Measurements from ENCODE around the gene DCXR. TPM values are rescaled to one million over a fixed set of nuclear protein-coding genes. Genes with fewer than 3 reads are reported as not detected.

The DCXR gene
- total RNA-seq, 2 donors from 2014 or later = 55.6 to 77.5 TPM

DNA sequence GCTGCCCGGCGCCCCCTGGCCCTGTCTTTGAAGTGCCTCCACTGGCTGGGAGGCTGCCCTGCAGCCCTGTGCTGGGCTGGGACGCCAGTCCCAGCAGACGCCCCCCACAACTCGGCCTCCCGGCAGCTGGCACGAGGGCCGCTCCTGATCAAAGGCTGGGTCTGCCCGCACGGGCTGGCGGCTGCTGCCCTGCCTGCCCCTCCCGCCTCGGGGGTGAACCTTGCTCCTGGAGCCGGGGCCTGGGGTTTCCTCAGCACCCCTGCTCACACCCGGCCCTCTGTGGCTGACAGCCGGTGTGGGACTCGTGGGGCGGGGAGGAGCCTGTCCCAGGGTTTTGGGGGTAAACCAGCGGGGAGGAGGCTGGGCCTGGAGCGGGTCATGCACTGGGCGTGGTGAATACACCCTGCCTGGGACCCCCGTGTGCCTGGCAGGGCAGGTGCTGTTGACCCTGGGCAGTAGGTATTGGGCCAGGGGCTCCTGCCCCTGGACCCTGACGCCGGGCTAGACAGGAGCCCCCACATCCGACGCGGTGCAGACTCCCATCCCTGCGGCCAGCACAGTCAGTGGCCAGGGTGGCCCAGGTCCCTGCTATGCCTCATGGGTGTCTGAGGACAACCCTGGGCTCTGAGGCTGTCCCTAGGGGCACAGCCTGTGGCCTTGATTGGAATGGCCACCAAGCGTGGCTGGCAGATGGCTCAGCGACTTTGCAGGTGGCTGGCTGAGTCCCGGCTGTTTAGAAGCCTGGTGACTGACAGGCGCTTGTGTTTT, 36.5 kb downstream of the DCXR start:
- H3K4me1 Mint-ChIP-seq = peaks cover 3% of the 10 kb centered on the region
- H3K27ac Mint-ChIP-seq = no peak overlapping the region
- H3K27me3 Mint-ChIP-seq = no peaks in the 10 kb centered on the region
- no peaks in the 10 kb centered on the region for H3K36me3 Mint-ChIP-seq (ENCODE audit: low read depth)
- no peaks in the 10 kb centered on the region for H3K9me3 ChIP-seq (ENCODE audit: control insufficient read depth, low read length, poor library complexity, severe bottlenecking)
- ATAC-seq = no peak
- no peak for DNase-seq
- no peak overlapping the region for H3K4me3 Mint-ChIP-seq

DNA sequence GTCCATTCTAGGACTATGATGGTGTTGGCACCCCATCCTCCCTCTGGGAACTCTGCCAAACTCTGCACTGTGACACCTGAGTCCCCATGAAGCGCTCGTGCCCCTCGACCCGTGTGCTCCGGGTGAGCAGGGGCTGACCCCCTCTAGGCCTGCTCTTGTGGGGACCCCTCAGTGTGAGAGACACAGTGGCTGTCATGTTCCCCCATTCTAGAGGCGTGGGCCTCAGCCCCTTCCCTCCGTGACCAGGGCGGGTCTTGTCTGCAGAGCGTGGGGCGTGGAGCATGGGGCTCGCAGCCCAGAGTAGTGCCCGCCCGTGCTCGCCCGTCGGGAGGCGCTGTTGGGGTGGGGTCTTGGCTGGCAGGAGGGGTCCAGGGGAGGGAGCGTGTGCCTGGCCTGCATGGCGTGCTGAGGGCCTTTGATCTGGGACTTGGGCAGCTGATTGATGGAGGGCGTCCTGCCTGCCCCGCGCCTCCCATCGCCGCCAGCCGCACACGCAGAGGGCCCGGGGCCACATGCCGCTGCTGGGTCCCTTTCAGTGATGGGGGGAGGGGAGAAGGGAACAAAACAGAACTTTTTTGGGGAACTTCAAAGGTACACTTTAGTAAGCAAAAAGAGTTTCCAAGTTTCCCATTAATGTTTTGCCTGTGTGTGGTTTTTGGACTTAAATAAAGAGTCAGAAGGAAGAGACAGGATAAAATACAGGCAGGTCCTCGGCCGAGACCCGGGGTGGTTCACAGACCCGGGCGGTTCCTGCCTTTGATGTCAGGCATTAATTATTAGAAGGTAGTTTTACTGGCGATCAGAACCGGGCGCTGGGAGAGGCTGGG, 37.3 kb downstream of the DCXR start:
- no peak for ATAC-seq
- H3K9me3 ChIP-seq (ENCODE audit: control insufficient read depth, low read length, poor library complexity, severe bottlenecking) = no peaks in the 10 kb centered on the region
- no peaks in the 10 kb centered on the region for H3K27me3 Mint-ChIP-seq
- DNase-seq = no peak
- no peaks in the 10 kb centered on the region for H3K36me3 Mint-ChIP-seq (ENCODE audit: low read depth)
- peaks cover 3% of the 10 kb centered on the region for H3K4me1 Mint-ChIP-seq
- H3K4me3 Mint-ChIP-seq = no peak overlapping the region
- no peak overlapping the region for H3K27ac Mint-ChIP-seq

DNA sequence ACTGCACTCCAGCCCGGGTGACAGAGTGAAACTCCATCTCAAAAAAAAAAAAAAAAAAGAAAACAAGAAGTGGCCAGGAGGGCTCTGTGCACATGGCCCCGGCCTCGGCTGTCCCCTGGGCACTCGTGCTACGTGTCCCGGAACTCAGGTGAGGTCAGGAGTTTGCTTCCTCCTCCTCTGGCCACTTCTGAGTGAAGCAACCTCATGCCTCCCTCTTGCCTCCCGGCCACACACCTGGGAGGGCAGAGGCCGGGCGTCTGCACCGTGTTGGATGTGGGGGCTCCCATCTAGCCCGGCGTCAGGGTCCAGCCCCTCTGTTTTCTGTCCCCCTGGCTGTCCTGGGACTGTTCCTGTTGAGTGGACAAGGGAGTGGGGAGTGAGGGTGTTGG, 37.9 kb downstream of the DCXR start:
- no peaks in the 10 kb centered on the region for H3K9me3 ChIP-seq (ENCODE audit: control insufficient read depth, low read length, poor library complexity, severe bottlenecking)
- DNase-seq = no peak
- H3K27ac Mint-ChIP-seq = no peak overlapping the region
- peaks cover 3% of the 10 kb centered on the region for H3K4me1 Mint-ChIP-seq
- no peaks in the 10 kb centered on the region for H3K36me3 Mint-ChIP-seq (ENCODE audit: low read depth)
- H3K4me3 Mint-ChIP-seq = no peak overlapping the region
- no peaks in the 10 kb centered on the region for H3K27me3 Mint-ChIP-seq
- no peak for ATAC-seq

DNA sequence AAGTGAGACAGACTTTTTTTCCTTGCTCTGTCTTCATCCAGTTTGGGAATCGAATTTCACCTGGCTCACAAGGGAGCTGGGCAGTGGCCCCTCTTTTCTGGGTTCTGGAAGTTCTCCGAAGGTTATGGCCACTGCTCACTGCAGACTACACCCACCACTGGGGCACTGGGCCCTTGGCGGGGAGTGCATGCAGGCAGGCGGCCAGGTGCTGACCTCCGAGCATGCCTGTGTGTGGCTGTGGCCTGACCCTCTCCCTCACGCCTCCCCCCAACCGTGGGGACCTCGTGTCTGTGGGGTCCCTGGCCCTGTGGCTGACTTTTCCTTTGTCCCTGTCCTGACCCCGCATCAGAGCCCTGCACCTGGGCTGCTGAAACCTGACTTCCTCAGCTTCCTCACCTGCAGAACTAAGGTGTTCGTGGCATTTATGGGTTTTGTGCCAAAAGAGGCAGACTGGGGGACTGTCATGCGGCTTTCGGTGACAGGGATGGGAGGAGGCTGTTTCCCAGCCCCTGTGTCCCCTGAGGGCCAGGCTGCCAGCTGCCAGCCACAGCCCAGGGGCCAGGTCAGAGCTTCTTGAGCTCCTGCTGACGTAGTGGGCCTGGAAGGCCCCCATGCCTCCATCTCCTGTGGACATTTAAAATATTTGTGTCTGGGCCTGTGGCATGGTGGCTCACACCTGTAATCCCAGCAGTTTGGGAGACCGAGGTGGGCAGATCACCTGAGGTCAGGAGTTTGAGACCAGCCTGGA, 38.6 kb downstream of the DCXR start:
- ATAC-seq = no peak
- no peaks in the 10 kb centered on the region for H3K9me3 ChIP-seq (ENCODE audit: control insufficient read depth, low read length, poor library complexity, severe bottlenecking)
- Mint-ChIP-seq H3K4me1 (peaks cover 3% of the 10 kb centered on the region), H3K27ac (no peak overlapping the region), H3K4me3 (no peak overlapping the region), H3K36me3 (ENCODE audit: low read depth) (no peaks in the 10 kb centered on the region), H3K27me3 (no peaks in the 10 kb centered on the region)
- DNase-seq = no peak

DNA sequence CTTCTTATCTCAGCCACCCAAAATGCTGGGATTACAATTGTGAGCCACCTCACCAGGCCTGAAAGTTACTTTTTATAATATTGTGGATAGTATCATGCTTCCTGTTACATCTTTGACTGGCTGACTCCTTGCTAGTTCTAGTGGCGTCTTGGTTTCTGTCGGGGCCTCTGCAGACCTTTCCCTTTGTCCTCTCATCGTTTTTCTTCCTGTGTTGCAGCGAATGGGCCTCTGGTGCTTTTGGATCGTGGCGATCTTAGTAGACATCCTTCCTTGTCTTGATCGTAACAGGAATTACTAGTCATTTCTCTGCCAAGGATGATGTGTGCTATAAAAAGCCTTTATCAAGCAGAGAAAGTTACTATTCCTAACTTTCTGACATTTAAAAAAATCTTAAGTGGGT, 39.3 kb downstream of the DCXR start:
- Mint-ChIP-seq H3K36me3 (ENCODE audit: low read depth) (no peaks in the 10 kb centered on the region), H3K27me3 (no peaks in the 10 kb centered on the region), H3K27ac (no peak overlapping the region), H3K4me3 (no peak overlapping the region), H3K4me1 (peaks cover 3% of the 10 kb centered on the region)
- DNase-seq (no peak), ATAC-seq (no peak)
- no peaks in the 10 kb centered on the region for H3K9me3 ChIP-seq (ENCODE audit: control insufficient read depth, low read length, poor library complexity, severe bottlenecking)

DNA sequence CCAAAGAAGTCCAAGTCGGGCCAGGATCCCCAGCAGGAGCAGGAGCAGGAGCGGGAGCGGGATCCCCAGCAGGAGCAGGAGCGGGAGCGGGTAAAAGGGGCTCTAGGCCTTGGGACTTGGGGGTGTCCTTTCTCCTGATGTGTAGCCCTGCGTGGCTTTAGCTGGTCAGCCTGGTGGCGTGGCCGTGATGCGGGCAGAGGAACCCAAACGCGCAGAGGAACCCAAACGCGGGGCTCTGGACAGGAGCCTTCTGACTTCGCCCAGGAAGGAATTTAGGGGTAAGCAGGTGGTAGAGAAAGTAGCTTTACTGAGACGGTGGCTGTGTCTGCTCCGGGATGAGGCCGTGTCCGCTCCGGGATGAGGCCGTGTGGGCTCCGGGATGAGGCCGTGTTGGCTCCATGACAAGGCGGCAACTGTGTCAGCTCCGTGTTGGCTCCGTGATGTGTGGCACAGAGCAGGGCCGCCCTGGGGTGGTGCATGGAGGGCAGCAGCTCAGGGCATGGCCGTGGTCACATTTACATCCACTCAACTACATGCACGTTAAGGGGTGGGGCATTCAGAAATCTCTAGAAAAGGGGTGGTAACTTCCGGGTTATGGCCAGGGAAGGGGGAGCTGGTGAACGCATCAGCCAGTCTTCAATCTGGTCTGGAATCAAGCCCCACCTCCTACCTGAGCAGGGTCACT, 40.6 kb downstream of the DCXR start:
- no peaks in the 10 kb centered on the region for H3K9me3 ChIP-seq (ENCODE audit: control insufficient read depth, low read length, poor library complexity, severe bottlenecking)
- H3K27ac Mint-ChIP-seq = no peak overlapping the region
- ATAC-seq = no peak
- no peak overlapping the region for H3K4me3 Mint-ChIP-seq
- H3K36me3 Mint-ChIP-seq (ENCODE audit: low read depth) = no peaks in the 10 kb centered on the region
- H3K27me3 Mint-ChIP-seq = no peaks in the 10 kb centered on the region
- H3K4me1 Mint-ChIP-seq = peaks cover 3% of the 10 kb centered on the region
- no peak for DNase-seq

DNA sequence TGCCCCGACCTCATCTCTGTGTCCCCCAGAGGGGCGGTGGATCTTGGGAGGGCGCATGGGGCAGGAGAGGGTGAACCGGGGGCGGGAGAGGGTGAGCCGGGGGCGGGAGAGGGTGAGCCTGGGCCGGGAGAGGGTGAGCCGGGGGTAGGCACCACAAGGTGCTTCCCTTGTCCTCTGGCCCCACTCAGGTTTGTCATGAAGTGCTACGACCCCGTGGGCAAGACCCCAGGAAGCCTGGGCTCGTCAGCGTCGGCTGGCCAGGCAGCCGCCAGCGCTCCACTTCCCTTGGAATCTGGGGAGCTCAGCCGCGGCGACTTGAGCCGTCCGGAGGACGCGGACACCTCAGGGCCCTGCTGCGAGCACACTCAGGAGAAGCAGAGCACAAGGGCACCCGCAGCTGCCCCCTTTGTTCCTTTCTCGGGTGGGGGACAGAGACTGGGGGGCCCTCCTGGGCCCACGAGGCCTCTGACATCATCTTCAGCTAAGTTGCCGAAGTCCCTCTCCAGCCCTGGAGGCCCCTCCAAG, 41.2 kb downstream of the DCXR start:
- DNase-seq = no peak
- no peak overlapping the region for H3K27ac Mint-ChIP-seq
- no peaks in the 10 kb centered on the region for H3K36me3 Mint-ChIP-seq (ENCODE audit: low read depth)
- ATAC-seq = no peak
- H3K4me3 Mint-ChIP-seq = no peak overlapping the region
- H3K9me3 ChIP-seq (ENCODE audit: control insufficient read depth, low read length, poor library complexity, severe bottlenecking) = no peaks in the 10 kb centered on the region
- H3K4me1 Mint-ChIP-seq = peaks cover 3% of the 10 kb centered on the region
- no peaks in the 10 kb centered on the region for H3K27me3 Mint-ChIP-seq

DNA sequence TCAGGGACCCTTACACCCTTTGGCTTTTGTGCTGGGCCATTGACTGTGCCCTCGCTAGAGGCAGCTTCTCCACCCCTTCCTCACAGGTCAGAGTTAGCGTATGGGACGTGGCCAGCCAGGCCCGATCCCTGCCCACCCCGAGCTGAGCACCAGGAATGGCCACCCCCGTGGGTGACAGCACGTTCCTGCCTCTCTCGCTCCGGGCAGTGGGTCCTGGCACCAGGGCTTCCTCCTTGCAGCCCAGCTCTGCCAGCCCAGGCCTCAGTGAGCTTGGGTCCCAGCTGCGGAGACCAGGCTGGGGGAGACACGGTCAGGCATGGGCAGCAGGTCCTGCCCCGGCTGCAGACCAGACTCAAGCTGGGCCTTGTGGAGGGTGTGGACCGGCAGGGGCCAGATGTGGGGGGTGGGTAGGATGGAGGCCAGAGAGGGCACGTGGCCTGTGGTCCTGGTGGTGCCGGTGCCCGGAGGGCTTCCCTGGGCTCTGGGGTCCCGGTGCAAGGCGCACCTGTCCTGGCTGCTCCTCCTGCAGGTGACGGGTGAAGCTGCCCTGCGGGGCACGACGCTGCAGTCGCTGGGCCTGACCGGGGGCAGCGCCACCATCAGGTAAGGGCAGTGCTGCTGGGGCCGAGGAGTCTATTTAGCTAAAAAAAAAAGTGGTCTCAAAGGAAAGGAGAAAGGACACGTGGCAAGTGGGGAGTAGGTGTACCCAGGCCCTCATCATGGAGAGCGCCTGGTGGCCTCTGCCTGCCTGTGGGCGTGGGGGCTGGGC, 41.9 kb downstream of the DCXR start:
- ATAC-seq (no peak), DNase-seq (no peak)
- no peaks in the 10 kb centered on the region for H3K36me3 Mint-ChIP-seq (ENCODE audit: low read depth)

DNA sequence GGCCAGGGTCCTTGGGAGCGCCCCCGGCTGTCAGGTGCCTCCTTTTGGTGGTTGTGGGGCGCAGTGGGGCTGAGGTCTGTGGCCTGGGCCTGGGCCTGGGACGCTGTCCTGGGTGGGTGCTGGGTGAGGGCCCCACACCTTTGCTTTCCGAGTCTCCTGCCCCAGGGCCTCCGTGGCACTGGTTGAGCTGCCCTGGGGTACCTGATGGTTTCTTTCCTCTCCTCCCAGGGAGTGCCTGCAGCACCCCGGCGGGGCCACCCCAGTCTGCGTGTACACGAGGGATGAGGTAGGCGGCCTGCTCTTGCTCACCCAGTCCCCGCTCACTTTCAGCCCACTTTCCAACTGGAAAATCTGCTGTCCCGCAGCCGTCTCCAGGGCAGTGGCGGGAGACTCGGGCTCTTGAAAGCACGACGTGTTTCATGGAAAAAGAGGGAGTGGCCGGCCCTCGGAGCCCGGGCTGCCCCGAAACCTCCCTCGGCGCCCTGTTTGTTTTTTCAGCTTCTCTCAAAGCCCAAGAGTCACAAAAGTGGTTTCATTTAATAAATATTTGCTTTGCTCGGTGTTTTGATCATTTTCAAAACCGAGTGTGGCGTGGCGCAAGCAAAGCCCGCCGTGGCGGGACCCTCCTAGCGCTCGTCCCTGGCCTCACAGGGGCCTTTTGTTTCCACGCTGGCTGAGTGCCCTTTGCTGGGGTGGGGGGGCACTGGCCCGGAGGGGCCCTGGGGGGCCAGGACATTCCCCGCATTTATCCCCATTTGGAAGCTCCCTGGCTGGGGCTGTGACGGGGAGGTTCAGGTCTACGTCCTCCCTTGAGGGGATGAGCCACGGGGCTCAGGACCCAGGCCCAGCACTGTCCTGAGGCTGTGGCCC, 42.7 kb downstream of the DCXR start:
- H3K4me1 Mint-ChIP-seq = peaks cover 7% of the 10 kb centered on the region
- ATAC-seq (no peak), DNase-seq (no peak)
- no peaks in the 10 kb centered on the region for H3K36me3 Mint-ChIP-seq (ENCODE audit: low read depth)
- no peaks in the 10 kb centered on the region for H3K27me3 Mint-ChIP-seq
- no peak overlapping the region for H3K4me3 Mint-ChIP-seq
- no peak overlapping the region for H3K27ac Mint-ChIP-seq
- H3K9me3 ChIP-seq (ENCODE audit: control insufficient read depth, low read length, poor library complexity, severe bottlenecking) = no peaks in the 10 kb centered on the region

More for the DNA sequence above, 41.9 kb downstream of the DCXR start:
- peaks cover 4% of the 10 kb centered on the region for H3K4me1 Mint-ChIP-seq
- no peaks in the 10 kb centered on the region for H3K27me3 Mint-ChIP-seq
- H3K9me3 ChIP-seq (ENCODE audit: control insufficient read depth, low read length, poor library complexity, severe bottlenecking) = no peaks in the 10 kb centered on the region
- H3K4me3 Mint-ChIP-seq = no peak overlapping the region
- no peak overlapping the region for H3K27ac Mint-ChIP-seq

DNA sequence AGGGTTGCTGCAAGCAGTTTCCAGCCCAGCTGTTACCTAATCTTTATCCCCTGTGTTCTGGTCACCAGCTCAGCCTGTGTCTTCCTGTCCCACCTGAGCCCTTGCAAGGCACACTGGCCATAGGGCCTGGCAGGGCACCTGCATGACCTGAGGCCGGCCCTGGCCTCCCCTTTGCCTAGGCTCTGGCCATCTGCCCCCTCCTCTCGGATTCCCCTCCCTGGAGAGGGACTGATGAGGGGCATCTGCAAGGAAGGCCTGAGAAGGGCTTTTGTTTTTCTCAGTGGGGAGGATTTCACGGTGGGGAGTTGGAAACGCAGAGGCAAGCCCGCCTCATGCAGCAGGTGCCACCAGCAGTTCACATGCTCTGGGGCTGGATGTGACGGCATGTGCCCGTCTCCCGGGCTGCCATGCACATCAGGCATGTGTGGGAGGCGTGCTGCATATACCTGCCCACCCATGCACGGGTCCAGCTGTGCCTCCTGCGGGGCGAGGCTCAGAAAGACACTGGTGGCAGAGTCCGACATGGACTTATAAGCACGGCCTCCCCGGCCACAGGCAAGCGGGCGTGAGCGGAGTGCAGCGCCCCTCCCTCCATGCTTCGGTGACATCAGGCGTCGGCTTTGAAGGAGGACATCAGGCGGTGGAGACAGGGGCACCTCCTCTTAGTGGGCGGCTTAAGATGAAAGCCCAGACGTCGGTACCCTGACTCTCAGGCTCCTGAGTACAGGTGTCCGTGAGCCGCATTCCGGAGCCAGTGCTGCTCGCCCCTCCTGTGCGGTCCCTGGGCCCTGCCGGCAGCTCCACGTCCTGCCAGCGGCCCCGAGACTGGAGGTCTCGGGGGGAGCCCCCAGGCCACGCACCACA, 43.5 kb downstream of the DCXR start:
- Mint-ChIP-seq H3K27me3 (no peaks in the 10 kb centered on the region), H3K4me1 (peaks cover 7% of the 10 kb centered on the region), H3K4me3 (no peak overlapping the region), H3K27ac (peak overlapping the region; percentile 19), H3K36me3 (ENCODE audit: low read depth) (no peaks in the 10 kb centered on the region)
- no peak for ATAC-seq
- DNase-seq = no peak
- H3K9me3 ChIP-seq (ENCODE audit: control insufficient read depth, low read length, poor library complexity, severe bottlenecking) = no peaks in the 10 kb centered on the region
